OCI-LY1 (cell line): ENCODE measurements around the gene BCORL1.

Experiments
- CTCF ChIP-seq: fragments of 200-600 bp; sonication (generic), shearing (Covaris generic); IDR thresholded peaks from 2 replicates; pipeline ENCODE4 v1.5.1; 2017; ENCODE audit warnings: mild to moderate bottlenecking, antibody characterized with exemption, low read length, moderate library complexity, mixed read lengths
- EZH2 ChIP-seq: fragments of 200-600 bp; sonication (generic), shearing (Covaris generic); IDR thresholded peaks from 2 replicates; pipeline ENCODE4 v1.8.0; 2017; ENCODE audit warnings: borderline replicate concordance, mixed run types, mild to moderate bottlenecking, antibody characterized with exemption, low read length, moderate library complexity, mixed read lengths

- TF ChIP-seq CTCF: peak; percentile 69
- TF ChIP-seq EZH2: no peak
Measured at GRCh38 chrX:130028196-130028595, 45.8 kb downstream of the BCORL1 start.
